Caki2 (cell line): ENCODE data around the gene PLAAT1. TPM values are rescaled to one million over a fixed set of nuclear protein-coding genes. Genes with fewer than 3 reads are reported as not detected.

Experiments
- DNase-seq: peaks from one replicate; pipeline ENCODE4 v3.0.0-alpha.2; 2015; ENCODE audit warnings: low read depth
- in situ Hi-C: cut with HindIII; loops from 2 replicates; pipeline ENCODE4 v1.10.0; 2016; ENCODE audit warnings: low sequenced_read_pairs, low pct_unique_long_range_greater_than_20kb, mixed read lengths
- total RNA-seq: library from RNA; depleted of rRNA; stranded (reverse); fragments of >200 nt; shearing (Covaris generic); gene quantifications from 2 replicates; pipeline ENCODE4 v1.2.3, GENCODE V29; 2014; ENCODE audit warnings: low replicate concordance

PLAAT1 gene
- total RNA-seq, 1 experiment from 2014 or later = 6.0 TPM

DNA sequence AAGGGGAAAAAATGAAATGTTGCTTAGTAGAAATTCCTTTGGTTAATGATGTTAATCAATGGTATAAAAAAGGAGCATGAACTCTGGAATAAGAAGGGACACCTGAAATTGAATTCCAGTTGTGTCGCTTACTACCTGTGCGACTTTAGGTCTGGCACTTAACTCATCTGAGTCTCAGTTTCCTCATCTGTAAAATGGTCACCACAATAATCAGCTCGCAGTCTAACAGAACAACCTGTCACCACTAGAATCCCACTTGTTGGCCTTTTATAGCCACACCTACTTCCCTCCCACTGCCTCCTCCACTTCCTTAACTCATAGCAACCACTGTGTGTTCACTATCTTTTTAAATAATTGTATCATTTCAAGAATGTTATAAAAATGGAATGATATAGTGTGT, 2.5 kb downstream of the PLAAT1 start:
- no peak for DNase-seq
- in situ Hi-C loops = no loop called here

DNA sequence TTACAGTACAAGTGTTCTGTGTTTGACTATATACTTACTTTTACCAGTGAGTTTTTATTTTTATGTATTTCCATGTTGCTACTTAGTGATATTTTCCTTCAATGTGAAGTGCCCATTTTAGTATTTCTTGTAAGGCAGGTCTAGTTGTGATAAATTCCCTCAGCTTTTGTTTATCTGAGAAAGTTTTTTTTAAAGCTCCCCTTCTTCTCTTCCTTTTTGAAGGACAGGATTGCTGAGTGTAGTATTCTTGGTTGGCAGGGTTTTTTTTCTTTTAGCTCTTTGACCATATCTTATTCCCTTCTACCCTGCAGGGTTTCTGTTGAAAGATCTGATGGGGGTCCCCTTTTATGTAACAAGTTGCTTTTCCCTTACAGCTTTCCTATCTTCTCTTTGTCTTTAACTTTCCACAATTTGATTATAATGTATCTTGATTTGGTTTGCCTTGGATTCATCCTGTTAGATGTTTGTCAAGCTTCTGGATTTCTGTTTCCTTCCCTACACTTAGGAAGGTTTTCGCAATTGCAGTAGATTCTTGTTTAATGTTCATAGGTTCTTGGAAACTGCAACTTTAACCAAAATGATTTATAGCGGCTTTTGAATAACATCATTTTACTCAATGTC, 7.9 kb downstream of the PLAAT1 start:
- in situ Hi-C loops = no loop called here
- no peak for DNase-seq

DNA sequence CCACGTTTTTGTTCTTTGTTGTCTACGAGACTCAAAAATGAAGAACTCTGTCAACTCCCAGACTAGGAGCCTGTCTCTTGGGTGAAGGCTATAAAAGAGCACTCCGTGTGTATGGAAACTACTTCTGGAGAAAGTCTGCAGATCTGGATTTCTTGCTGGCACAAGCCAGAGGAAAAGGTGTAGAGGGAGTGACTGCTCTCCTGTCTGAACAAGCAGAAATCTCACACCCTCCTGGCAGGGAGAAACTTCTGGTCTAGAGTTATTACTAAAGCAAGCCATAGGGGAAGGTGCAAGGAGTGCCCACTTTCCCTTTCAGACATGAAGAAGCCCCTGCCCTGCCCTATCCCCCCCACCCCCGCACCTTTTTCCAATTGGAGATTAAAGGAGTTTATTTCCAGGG, 9.5 kb downstream of the PLAAT1 start:
- in situ Hi-C loops = no loop called here
- no peak for DNase-seq

DNA sequence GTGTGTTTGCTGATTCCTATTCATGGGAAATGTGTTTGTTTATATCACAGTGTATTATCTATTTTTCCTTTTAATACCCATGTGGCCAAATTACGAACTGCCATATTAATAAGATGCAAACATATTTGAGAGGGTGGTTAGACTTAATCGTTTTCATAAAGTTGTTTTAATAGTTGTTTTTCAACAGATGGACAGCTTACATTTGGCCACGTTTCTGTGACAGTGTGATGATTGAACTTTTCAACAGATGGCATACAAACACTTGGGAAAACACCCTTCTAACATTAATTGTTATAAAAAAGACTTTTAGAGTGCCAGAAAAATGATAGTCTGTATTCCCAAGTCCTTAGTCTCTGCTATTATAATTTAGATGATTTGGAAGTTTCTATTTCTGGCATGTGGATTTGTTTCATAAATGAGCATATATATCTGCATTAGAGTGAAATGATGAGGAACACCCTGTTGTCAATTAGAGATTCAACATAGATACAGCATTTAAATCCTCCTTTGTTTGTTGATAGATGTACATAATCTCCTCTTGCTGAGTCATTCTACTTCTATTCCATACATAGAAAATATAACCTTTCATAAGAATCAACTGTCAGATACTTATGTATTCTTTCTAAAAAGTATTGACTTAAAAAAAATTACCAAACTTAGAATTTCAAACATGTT, 13.1 kb downstream of the PLAAT1 start:
- no peak for DNase-seq
- in situ Hi-C loops = no loop called here

DNA sequence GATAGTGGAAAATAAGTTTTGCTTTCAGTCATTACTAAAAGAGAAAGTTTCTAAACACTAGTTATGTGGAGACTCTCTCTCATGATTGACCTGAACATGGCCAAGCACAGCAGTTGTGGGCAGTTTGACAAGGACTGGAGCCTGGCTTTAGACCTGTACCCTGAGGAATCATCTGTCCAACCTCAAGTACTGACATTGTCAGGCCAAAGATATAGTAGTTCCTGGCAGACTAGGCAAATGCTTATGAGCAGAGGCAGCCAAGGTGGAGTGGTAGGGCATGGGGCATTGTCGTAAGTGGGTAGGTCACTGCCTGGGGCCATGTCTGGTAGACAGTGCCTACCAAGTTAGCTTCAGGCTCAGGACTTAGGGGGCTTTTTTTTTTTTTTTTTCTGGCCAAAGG, 20.9 kb downstream of the PLAAT1 start:
- DNase-seq = no peak

DNA sequence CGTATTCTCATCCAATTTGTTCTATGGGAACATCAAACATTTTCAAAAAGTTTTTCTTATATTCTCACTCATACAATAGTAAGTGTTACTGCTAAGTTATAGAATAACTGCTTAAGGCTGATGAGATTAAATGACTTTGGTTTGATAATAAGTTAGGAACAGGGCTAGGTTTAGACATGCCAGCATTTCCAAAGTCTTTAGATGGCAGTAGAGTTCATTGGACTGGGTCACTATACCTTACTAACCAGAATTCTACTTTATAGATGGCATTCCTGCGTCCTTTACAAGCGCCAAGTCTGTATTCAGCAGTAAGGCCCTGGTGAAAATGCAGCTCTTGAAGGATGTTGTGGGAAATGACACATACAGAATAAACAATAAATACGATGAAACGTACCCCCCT, 21.7 kb downstream of the PLAAT1 start:
- DNase-seq = no peak
- in situ Hi-C loops = no loop called here

More for the DNA sequence above, 20.9 kb downstream of the PLAAT1 start:
- in situ Hi-C loops = no loop called here

DNA sequence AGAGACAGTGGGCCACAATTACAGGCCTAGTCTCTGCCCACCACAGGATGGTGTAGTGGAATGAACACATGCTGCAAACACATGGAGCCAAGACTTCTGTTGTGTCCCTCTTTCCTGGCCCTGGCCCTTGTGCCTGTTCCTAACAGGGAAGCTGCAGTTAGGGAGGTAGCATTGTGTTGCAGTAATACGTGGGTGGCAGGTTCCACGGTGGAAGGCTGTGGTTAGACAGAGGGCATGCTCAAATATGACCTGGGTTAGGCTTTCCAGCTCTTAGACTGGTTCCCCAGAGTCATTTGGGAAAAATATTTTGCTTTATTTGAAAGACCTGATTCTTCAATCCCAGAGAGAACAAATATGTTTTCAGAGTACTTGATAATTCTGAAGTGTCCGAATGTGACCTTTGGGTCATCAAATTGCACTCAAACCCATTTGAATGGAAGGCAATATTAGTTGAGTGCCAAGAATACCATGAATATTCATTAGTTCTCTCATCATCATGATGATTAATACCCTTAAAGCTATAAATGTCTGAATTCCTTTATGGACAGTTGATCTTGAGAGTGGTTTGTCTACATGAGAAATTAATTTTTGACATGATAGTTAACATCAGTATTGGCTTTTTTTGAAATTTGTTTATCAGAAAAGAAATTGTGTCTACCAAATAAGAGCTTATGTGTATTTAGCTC, 28.5 kb downstream of the PLAAT1 start:
- in situ Hi-C loops = no loop called here
- DNase-seq = no peak

DNA sequence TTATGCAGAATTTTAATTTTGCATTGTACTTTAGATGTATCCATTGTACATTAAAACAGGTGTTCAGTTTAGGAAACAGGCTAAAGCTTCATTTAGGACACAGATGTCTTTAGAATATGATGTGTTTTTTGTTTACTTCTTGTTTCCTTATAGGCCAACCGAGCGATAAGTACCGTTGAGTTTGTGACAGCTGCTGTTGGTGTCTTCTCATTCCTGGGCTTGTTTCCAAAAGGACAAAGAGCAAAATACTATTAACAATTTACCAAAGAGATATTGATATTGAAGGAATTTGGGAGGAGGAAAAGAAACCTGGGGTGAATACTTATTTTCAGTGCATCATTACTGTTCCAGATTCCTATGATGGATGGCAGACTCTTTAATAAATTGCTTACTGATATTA, 29.4 kb downstream of the PLAAT1 start:
- in situ Hi-C loops = no loop called here
- no peak for DNase-seq

DNA sequence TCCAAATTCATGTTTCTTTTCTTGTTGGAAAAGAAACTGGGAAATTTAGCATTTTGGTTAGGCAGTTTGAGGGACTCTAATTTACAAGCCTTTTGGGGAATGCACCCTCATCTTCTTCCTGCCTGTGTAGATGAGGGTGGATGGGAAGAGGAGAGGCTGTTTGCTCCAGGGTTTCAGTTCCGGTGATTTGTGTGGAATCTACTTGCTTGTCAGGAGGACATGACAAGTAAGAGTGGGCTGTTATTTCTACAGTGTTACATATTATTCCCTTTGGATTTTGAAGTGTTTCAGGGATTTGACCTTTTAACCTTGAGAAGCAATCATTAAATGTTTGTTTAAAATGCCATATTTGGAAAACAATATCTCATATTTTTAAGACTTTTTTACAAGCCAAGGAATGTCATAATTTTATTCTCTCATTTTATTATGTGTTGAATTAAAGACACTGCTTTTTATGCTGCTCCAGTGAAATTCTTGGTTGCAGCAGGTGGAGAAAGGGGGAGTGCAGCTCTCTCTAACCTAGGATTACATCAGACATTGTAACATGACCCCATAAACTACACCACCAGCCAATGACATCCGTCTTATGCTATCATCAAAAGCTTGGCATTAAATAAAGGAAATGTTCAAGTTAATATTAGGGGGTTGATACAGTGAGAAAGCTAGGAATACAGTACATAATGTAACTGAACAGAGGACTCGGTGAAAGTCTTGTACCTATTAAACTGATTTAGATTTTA, 30.2 kb downstream of the PLAAT1 start:
- DNase-seq = no peak
- in situ Hi-C loops = no loop called here

DNA sequence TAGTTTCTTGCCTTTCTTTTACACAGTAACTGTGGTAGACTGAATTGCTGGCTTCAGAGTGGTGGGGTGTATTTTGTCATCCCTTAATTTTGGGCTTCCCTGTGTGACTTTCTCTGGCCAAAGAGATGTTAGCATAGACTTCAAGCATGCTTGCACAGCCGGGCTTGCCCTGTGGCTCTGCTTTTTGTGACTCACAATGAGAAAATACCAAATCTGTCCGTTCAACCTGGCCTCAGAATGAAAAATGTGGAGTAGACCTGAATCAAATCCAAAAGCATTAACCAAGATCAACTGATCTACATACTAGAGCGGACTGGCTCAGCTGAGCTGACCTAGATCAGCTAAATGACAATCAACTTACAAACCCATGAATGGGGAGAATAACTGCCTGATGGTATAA, 51.4 kb downstream of the PLAAT1 start:
- no peak for DNase-seq
- in situ Hi-C loops = no loop called here

DNA sequence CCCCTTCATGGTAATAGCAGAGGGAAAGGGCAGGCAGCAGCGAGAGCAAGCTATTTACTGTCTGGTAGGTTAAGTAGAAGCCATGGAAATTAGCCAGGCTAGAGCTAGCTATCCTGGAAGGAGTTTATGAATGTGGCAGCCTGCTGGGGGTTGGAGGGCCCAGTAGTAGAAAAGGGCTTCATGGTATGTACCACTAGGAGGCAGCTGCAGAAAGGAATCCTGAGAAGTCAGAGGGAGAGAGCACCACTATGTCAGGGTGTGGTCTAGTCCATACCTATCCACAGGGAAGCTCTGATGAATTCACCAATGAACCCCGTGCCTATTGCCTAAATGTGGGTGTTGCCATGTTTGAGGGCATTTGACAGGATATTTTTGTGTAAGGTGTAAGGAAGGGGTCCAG, 55.0 kb downstream of the PLAAT1 start:
- in situ Hi-C loops = no loop called here

DNA sequence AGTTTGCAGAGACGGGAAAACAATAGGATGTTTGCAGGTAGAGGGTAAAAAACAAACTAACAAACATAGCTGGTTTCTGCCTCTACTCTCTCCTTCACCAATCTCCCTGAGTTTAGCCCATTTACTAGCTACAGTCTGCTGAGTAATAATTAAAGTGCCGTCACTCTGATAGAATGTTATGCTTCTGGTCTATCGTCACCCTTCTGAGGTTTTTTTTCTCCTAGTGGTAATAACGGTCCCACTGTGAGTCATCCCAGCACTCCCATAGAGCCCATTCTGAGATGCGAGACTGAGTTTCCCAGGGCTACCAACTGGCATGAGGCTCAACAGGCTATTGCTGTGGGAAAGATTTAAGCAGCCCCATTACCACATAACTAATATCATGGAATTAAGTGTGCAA, 56.4 kb downstream of the PLAAT1 start:
- in situ Hi-C loops = no loop called here
- peak; percentile 74 for DNase-seq

More for the DNA sequence above, 55.0 kb downstream of the PLAAT1 start:
- DNase-seq = no peak

DNA sequence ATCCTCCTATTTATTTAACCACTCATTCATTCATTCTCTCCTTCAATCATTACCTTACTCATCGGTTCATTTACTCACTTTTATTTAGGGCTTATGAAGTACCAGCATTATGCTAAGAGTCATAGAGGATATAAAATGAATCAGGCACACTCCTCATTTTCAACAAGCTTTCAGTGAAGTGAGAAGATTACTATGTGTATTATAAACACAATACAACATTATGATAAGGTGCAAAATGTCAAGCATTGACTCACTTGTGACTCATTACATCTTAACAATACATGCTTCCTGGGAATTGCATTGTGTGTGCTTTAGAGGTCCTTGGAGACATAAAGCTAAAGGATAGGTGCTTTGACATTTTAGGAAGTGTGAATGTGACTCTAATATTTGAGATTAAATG, 60.4 kb downstream of the PLAAT1 start:
- peak; percentile 64 for DNase-seq
- in situ Hi-C loops = no loop called here

DNA sequence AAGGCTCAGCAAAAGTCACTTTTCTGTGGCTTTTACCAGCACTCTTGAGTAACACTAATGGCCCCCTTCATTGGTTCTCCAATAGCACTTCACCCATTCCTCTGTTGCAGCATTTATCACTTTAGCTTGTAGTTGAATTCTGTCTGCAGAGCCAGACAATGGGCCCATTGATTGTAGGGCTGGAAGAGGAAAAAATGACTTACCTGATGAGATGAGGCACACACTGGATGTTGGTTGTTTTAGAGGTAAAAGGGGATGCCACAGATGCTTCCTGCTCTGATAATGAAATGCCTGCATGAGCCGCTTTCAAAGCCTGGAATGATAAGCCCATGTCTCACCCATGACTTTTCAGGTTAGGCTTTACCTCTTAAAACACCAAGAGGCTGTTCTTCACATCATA, 64.3 kb downstream of the PLAAT1 start:
- no peak for DNase-seq
- in situ Hi-C loops = no loop called here

DNA sequence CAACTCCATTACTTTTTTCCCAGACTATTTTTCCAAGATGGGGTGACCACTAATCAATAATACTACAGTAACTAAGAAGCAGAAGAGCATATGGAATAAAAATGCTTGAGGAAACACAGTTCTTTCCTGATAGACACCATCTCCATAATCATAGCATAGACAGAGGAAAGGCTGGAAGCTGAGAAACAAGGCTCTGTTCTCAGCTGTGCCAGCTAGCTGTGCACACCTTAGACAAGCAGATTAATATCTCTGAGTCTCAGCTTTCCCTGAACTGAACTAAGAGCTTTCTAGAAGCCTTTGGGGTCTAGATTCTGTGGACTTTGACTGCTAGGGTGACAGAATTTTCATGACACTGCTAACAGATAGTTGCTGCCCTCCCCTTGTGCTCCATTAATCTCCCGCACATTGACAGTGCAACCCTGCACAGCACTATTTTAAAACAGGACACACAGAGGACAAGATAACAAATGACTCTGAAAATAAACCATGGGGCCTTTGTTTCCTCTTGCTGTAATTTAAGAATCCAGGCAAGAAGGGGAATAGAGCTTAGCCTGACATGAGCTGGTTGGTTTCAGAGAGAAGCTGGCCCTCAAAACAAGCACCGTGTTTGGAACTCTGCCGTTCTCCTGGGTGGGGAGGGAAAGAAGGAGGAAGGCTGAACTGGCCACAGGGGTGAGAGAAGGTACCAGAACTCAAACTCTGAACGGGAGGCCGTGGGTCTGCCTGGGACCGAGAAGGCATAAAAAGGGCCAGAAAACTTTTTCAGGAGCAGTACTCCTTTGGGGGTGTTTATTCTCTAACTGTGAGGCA, 70.1 kb downstream of the PLAAT1 start:
- no peak for DNase-seq
- in situ Hi-C loops = no loop called here

DNA sequence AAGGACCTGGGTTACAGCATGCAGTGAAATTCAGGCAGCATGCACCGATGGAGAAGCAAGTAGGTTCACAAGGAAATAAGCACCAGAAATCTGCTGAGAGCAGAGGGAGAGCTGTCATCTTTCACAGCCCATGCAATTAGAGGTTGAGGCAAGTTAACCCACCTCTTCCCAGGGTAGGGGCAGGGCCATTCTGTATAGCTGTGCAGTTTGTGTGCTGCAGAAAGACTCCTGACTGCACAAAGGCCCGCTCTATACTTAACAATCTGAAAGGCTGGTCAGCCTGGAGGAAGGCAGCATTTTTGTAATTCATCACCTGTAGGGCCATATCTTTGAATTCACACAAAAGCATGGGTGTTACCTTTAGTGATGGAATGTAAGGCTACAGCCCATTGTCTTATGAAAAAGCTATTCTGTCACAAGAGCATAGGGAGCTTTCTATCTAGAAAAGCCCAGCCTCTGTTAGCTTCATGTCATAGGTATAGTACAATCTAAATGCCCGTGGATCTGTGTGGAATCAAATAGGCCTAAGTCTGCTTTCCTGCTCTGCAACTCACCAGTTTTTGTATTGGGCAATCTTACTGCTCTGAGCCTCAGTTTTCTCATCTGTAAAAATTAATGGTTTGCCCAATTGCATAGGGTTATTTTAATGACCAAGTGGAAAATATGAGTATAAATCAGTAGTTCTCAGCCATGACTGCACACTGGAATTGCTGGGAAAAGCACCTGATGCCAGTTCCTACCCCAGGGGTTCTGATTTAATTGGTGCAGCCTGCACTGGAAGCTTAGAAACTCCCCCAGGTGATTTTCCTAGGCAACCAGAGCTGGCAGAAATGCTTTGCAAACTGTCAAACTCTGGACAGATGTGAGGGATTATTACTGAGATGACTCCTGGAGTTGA, 72.3 kb downstream of the PLAAT1 start:
- no peak for DNase-seq
- in situ Hi-C loops = no loop called here

DNA sequence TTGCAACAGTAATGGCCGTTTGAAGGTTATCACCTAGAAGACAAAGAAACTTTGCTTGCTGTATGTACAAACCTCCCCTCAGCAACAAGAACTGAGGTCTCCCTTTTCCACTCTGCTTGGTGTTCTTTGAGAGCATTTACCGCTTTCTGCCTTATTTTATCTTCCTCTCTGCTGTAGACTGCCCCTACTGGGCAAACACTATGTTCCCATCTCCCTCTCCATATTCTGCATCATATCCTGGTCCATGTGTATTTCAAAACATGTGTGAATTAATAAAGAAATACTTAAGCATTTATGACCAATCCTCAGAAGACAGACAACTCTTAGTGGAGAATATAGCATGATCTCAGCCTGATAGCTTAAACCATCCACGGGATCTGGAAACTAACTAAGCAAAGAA, 73.1 kb downstream of the PLAAT1 start:
- in situ Hi-C loops = no loop called here
- DNase-seq = no peak
